Kidney epithelial cell (primary cell): ENCODE results near the gene ATP4B. TPM values are rescaled to one million over a fixed set of nuclear protein-coding genes. Genes with fewer than 3 reads are reported as not detected.

ENCODE experiments used
- DNase-seq: peaks from one replicate; pipeline ENCODE4 v3.0.0-alpha.2; 2010; ENCODE audit warnings: low read depth
- H3K27me3 ChIP-seq: 2 replicates; pipeline ENCODE4 v1.6.0; 2011; ENCODE audit warnings: low read length; ENCODE audit not compliant: control insufficient read depth, insufficient read depth
- H3K36me3 ChIP-seq: 2 replicates; pipeline ENCODE4 v1.5.1; 2011; ENCODE audit warnings: low read length; ENCODE audit not compliant: control insufficient read depth, insufficient read depth
- H3K4me3 ChIP-seq: 2 replicates; pipeline ENCODE4 v1.5.1; 2011; ENCODE audit warnings: low read depth, mild to moderate bottlenecking, control low read depth, low read length
- CTCF ChIP-seq: IDR thresholded peaks from 2 replicates; pipeline ENCODE4 v1.5.1; 2011; ENCODE audit warnings: mild to moderate bottlenecking, moderate library complexity, low read length, control low read depth, inconsistent platforms; ENCODE audit not compliant: insufficient read depth, poor library complexity, severe bottlenecking
- total RNA-seq: library from RNA; depleted of rRNA; stranded (reverse); fragments of >200 nt; gene quantifications from 2 replicates; pipeline ENCODE4 v1.2.3, GENCODE V29; 2015

The ATP4B gene
- total RNA-seq, 1 donor from 2014 or later: not detected

GRCh38 chr13:113607056-113607888 is 50.7 kb downstream of the ATP4B start:
- H3K27me3 ChIP-seq: no peaks in the 10 kb centered on the region
- peak; percentile 7 for TF ChIP-seq CTCF
- no peaks in the 10 kb centered on the region for H3K36me3 ChIP-seq
- no peak for DNase-seq
- no peak overlapping the region for H3K4me3 ChIP-seq

GRCh38 chr13:113605866-113606438 is 52.0 kb downstream of the ATP4B start:
- Histone ChIP-seq H3K36me3 (no peaks in the 10 kb centered on the region), H3K4me3 (no peak overlapping the region), H3K27me3 (no peaks in the 10 kb centered on the region)
- no peak for DNase-seq
- no peak for TF ChIP-seq CTCF

- no peaks in the 10 kb centered on the region for H3K27me3 ChIP-seq
- no peaks in the 10 kb centered on the region for H3K36me3 ChIP-seq
- DNase-seq: no peak
- H3K4me3 ChIP-seq: no peak overlapping the region
- no peak for TF ChIP-seq CTCF
Observed at GRCh38 chr13:113605461-113605860, 52.5 kb downstream of the ATP4B start.

- no peaks in the 10 kb centered on the region for H3K36me3 ChIP-seq
- H3K27me3 ChIP-seq: no peaks in the 10 kb centered on the region
- no peak for TF ChIP-seq CTCF
- H3K4me3 ChIP-seq: no peak overlapping the region
- DNase-seq: no peak
Observed at GRCh38 chr13:113604186-113604585, 53.8 kb downstream of the ATP4B start.

GRCh38 chr13:113603116-113603710 is 54.8 kb downstream of the ATP4B start:
- no peak for DNase-seq
- TF ChIP-seq CTCF: no peak
- no peak overlapping the region for H3K4me3 ChIP-seq
- H3K36me3 ChIP-seq: no peaks in the 10 kb centered on the region
- H3K27me3 ChIP-seq: no peaks in the 10 kb centered on the region
